Measurements from ENCODE around the gene ANXA1. TPM values are rescaled to one million over a fixed set of nuclear protein-coding genes. Genes with fewer than 3 reads are reported as not detected.
"Not testable (repeated sequence)": the region's sequence is repeated elsewhere in the genome, so short reads cannot be mapped to it uniquely, and the experiment has no call there.

Gene ANXA1
- total RNA-seq, 1 donor from 2014 or later = 342 TPM

GRCh38 chr9:73168298-73168934 lies 16.8 kb downstream of the ANXA1 start:
- DNase-seq = no peak

GRCh38 chr9:73170185-73170957 lies 18.7 kb downstream of the ANXA1 start:
- no peak for DNase-seq

- no peak for DNase-seq
These were observed 21.2 kb downstream of the ANXA1 start for GRCh38 chr9:73172901-73173215.

GRCh38 chr9:73173557-73174329 lies 22.1 kb downstream of the ANXA1 start:
- no peak for DNase-seq

- DNase-seq = no peak
These were observed 22.8 kb downstream of the ANXA1 start for GRCh38 chr9:73174330-73174980.

- DNase-seq = no peak
These were observed 24.8 kb downstream of the ANXA1 start for GRCh38 chr9:73176450-73176875.

GRCh38 chr9:73178044-73178443 lies 26.4 kb downstream of the ANXA1 start:
- DNase-seq = no peak

- no peak for DNase-seq
These were observed 27.9 kb downstream of the ANXA1 start for GRCh38 chr9:73179589-73179988.

GRCh38 chr9:73180403-73180802 lies 28.7 kb downstream of the ANXA1 start:
- DNase-seq = peak; percentile 95

GRCh38 chr9:73182928-73183327 lies 31.3 kb downstream of the ANXA1 start:
- peak; percentile 82 for DNase-seq

- DNase-seq = peak; percentile 65
These were observed 31.8 kb downstream of the ANXA1 start for GRCh38 chr9:73183428-73183827.

- DNase-seq = peak; percentile 43
These were observed 32.5 kb downstream of the ANXA1 start for GRCh38 chr9:73183917-73184861.

- not testable (repeated sequence) for DNase-seq
These were observed 39.4 kb downstream of the ANXA1 start for GRCh38 chr9:73191109-73191508.

- DNase-seq = no peak
These were observed 42.6 kb downstream of the ANXA1 start for GRCh38 chr9:73194284-73194683.

- no peak for DNase-seq
These were observed 47.8 kb downstream of the ANXA1 start for GRCh38 chr9:73199448-73199847.

- DNase-seq = no peak
These were observed 48.2 kb downstream of the ANXA1 start for GRCh38 chr9:73199886-73200285.

GRCh38 chr9:73200694-73201452 lies 49.2 kb downstream of the ANXA1 start:
- DNase-seq = no peak

GRCh38 chr9:73202980-73203379 lies 51.3 kb downstream of the ANXA1 start:
- no peak for DNase-seq

- no peak for DNase-seq
These were observed 53.3 kb downstream of the ANXA1 start for GRCh38 chr9:73204936-73205335.

GRCh38 chr9:73206851-73207250 lies 55.2 kb downstream of the ANXA1 start:
- DNase-seq = no peak

All from skin of body (tissue), 2 donors.